ENCODE results near the gene COLQ.
"Not testable (repeated sequence)": the region's sequence is repeated elsewhere in the genome, so short reads cannot be mapped to it uniquely, and the experiment has no call there.

Gene COLQ

GRCh38 chr3:15486979-15487378 is 34.5 kb downstream of the COLQ start:
- H3K9me3 ChIP-seq (ENCODE audit: control extremely low read depth in 1 of 5, control insufficient read depth in 4 of 5, insufficient read depth in 2 of 5, low read depth in 1 of 5, low read length in 4 of 5) = no peaks in the 10 kb centered on the region
- CTCF ChIA-PET = no interaction called here
- no peak for DNase-seq
- no peak overlapping the region for H3K4me3 ChIP-seq (ENCODE audit: control insufficient read depth in 1 of 7, extremely low read depth in 1 of 7, insufficient read depth in 4 of 7, low read depth in 2 of 7, low read length in 6 of 7)
- H3K4me1 ChIP-seq (ENCODE audit: control extremely low read depth in 1 of 4, control insufficient read depth in 4 of 4, insufficient read depth in 4 of 4, low read length in 3 of 4) = no peaks in the 10 kb centered on the region
- H3K36me3 ChIP-seq (ENCODE audit: control insufficient read depth in 4 of 4, insufficient read depth in 4 of 4, low read length in 3 of 4) = no peaks in the 10 kb centered on the region
- no peak overlapping the region for H3K27ac ChIP-seq (ENCODE audit: insufficient read depth in 1 of 2, low read depth in 1 of 2, low read length in 2 of 2, poor library complexity in 1 of 2, severe bottlenecking in 2 of 2)
- H3K27me3 ChIP-seq (replicated peaks in 2 of 5; ENCODE audit: control insufficient read depth in 4 of 5, insufficient read depth in 5 of 5, low read length in 4 of 5) = no peaks in the 10 kb centered on the region
- 96% methylated on average over 4 of the region's 4 CpGs for WGBS (ENCODE audit: insufficient coverage)
- POLR2A ChIA-PET = interaction anchor here (0.5 kb wide), 1 partner anchor 217 kb away, joined by 4 read pairs; no protein-coding TSS in a partner anchor

- Histone ChIP-seq H3K4me3 (ENCODE audit: control insufficient read depth in 1 of 7, extremely low read depth in 1 of 7, insufficient read depth in 4 of 7, low read depth in 2 of 7, low read length in 6 of 7) (no peak overlapping the region), H3K4me1 (ENCODE audit: control extremely low read depth in 1 of 4, control insufficient read depth in 4 of 4, insufficient read depth in 4 of 4, low read length in 3 of 4) (no peaks in the 10 kb centered on the region), H3K9me3 (ENCODE audit: control extremely low read depth in 1 of 5, control insufficient read depth in 4 of 5, insufficient read depth in 2 of 5, low read depth in 1 of 5, low read length in 4 of 5) (no peaks in the 10 kb centered on the region), H3K27ac (ENCODE audit: insufficient read depth in 1 of 2, low read depth in 1 of 2, low read length in 2 of 2, poor library complexity in 1 of 2, severe bottlenecking in 2 of 2) (no peak overlapping the region), H3K36me3 (ENCODE audit: control insufficient read depth in 4 of 4, insufficient read depth in 4 of 4, low read length in 3 of 4) (no peaks in the 10 kb centered on the region), H3K27me3 (replicated peaks in 2 of 5; ENCODE audit: control insufficient read depth in 4 of 5, insufficient read depth in 5 of 5, low read length in 4 of 5) (no peaks in the 10 kb centered on the region)
- POLR2A ChIA-PET = no interaction called here
- DNase-seq = no peak
- 100% methylated on average over 1 of the region's 2 CpGs for WGBS (ENCODE audit: insufficient coverage)
- CTCF ChIA-PET = no interaction called here
Measured at GRCh38 chr3:15486020-15486419, 35.5 kb downstream of the COLQ start.

- WGBS (ENCODE audit: insufficient coverage) = 80% methylated on average over 1 of the region's 6 CpGs
- POLR2A ChIA-PET; DNase-seq; H3K27me3 ChIP-seq (replicated peaks in 2 of 5; ENCODE audit: control insufficient read depth in 4 of 5, insufficient read depth in 5 of 5, low read length in 4 of 5); H3K27ac ChIP-seq (ENCODE audit: insufficient read depth in 1 of 2, low read depth in 1 of 2, low read length in 2 of 2, poor library complexity in 1 of 2, severe bottlenecking in 2 of 2); H3K36me3 ChIP-seq (ENCODE audit: control insufficient read depth in 4 of 4, insufficient read depth in 4 of 4, low read length in 3 of 4); H3K4me3 ChIP-seq (ENCODE audit: control insufficient read depth in 1 of 7, extremely low read depth in 1 of 7, insufficient read depth in 4 of 7, low read depth in 2 of 7, low read length in 6 of 7); H3K4me1 ChIP-seq (ENCODE audit: control extremely low read depth in 1 of 4, control insufficient read depth in 4 of 4, insufficient read depth in 4 of 4, low read length in 3 of 4); H3K9me3 ChIP-seq (ENCODE audit: control extremely low read depth in 1 of 5, control insufficient read depth in 4 of 5, insufficient read depth in 2 of 5, low read depth in 1 of 5, low read length in 4 of 5): not testable (repeated sequence)
- CTCF ChIA-PET = interaction anchor here (0.7 kb wide), 1 partner anchor 25 kb away, joined by 3 read pairs; no protein-coding TSS in a partner anchor
Measured at GRCh38 chr3:15484551-15484950, 37.0 kb downstream of the COLQ start.

- Histone ChIP-seq H3K4me1 (ENCODE audit: control extremely low read depth in 1 of 4, control insufficient read depth in 4 of 4, insufficient read depth in 4 of 4, low read length in 3 of 4) (peaks cover 0 to 11% (median 4%) of the 10 kb centered on the region in 4 experiments), H3K27me3 (replicated peaks in 2 of 5; ENCODE audit: control insufficient read depth in 4 of 5, insufficient read depth in 5 of 5, low read length in 4 of 5) (no peaks in the 10 kb centered on the region), H3K27ac (ENCODE audit: insufficient read depth in 1 of 2, low read depth in 1 of 2, low read length in 2 of 2, poor library complexity in 1 of 2, severe bottlenecking in 2 of 2) (no peak overlapping the region), H3K9me3 (ENCODE audit: control extremely low read depth in 1 of 5, control insufficient read depth in 4 of 5, insufficient read depth in 2 of 5, low read depth in 1 of 5, low read length in 4 of 5) (no peaks in the 10 kb centered on the region), H3K36me3 (ENCODE audit: control insufficient read depth in 4 of 4, insufficient read depth in 4 of 4, low read length in 3 of 4) (no peaks in the 10 kb centered on the region), H3K4me3 (ENCODE audit: control insufficient read depth in 1 of 7, extremely low read depth in 1 of 7, insufficient read depth in 4 of 7, low read depth in 2 of 7, low read length in 6 of 7) (no peak overlapping the region)
- POLR2A ChIA-PET = no interaction called here
- CTCF ChIA-PET = interaction anchor here (1.0 kb wide), 2 partner anchors 9 to 10 kb away, joined by 3 to 4 read pairs; no protein-coding TSS in a partner anchor
- no peak for DNase-seq
Measured at GRCh38 chr3:15479400-15480224, 41.9 kb downstream of the COLQ start.

- Histone ChIP-seq H3K4me1 (ENCODE audit: control extremely low read depth in 1 of 4, control insufficient read depth in 4 of 4, insufficient read depth in 4 of 4, low read length in 3 of 4) (peaks cover 0 to 11% (median 4%) of the 10 kb centered on the region in 4 experiments), H3K4me3 (ENCODE audit: control insufficient read depth in 1 of 7, extremely low read depth in 1 of 7, insufficient read depth in 4 of 7, low read depth in 2 of 7, low read length in 6 of 7) (no peak overlapping the region), H3K9me3 (ENCODE audit: control extremely low read depth in 1 of 5, control insufficient read depth in 4 of 5, insufficient read depth in 2 of 5, low read depth in 1 of 5, low read length in 4 of 5) (no peaks in the 10 kb centered on the region), H3K27ac (ENCODE audit: insufficient read depth in 1 of 2, low read depth in 1 of 2, low read length in 2 of 2, poor library complexity in 1 of 2, severe bottlenecking in 2 of 2) (no peak overlapping the region), H3K36me3 (ENCODE audit: control insufficient read depth in 4 of 4, insufficient read depth in 4 of 4, low read length in 3 of 4) (no peaks in the 10 kb centered on the region), H3K27me3 (replicated peaks in 2 of 5; ENCODE audit: control insufficient read depth in 4 of 5, insufficient read depth in 5 of 5, low read length in 4 of 5) (no peaks in the 10 kb centered on the region)
- WGBS (ENCODE audit: insufficient coverage) = 97% methylated on average over 5 of the region's 5 CpGs
- CTCF ChIA-PET = interaction anchor here (0.8 to 2.5 kb wide), 4 partner anchors 9 to 71 kb away, joined by 3 to 8 read pairs (median 3); no protein-coding TSS in a partner anchor
- POLR2A ChIA-PET = interaction anchor here (0.6 kb wide), 1 partner anchor 9 kb away, joined by 3 read pairs; no protein-coding TSS in a partner anchor
- DNase-seq = no peak
Measured at GRCh38 chr3:15478640-15478979, 42.9 kb downstream of the COLQ start.

- Histone ChIP-seq H3K27ac (ENCODE audit: insufficient read depth in 1 of 2, low read depth in 1 of 2, low read length in 2 of 2, poor library complexity in 1 of 2, severe bottlenecking in 2 of 2) (no peak overlapping the region), H3K9me3 (ENCODE audit: control extremely low read depth in 1 of 5, control insufficient read depth in 4 of 5, insufficient read depth in 2 of 5, low read depth in 1 of 5, low read length in 4 of 5) (no peaks in the 10 kb centered on the region), H3K36me3 (ENCODE audit: control insufficient read depth in 4 of 4, insufficient read depth in 4 of 4, low read length in 3 of 4) (no peaks in the 10 kb centered on the region), H3K27me3 (replicated peaks in 2 of 5; ENCODE audit: control insufficient read depth in 4 of 5, insufficient read depth in 5 of 5, low read length in 4 of 5) (no peaks in the 10 kb centered on the region), H3K4me3 (ENCODE audit: control insufficient read depth in 1 of 7, extremely low read depth in 1 of 7, insufficient read depth in 4 of 7, low read depth in 2 of 7, low read length in 6 of 7) (no peak overlapping the region), H3K4me1 (ENCODE audit: control extremely low read depth in 1 of 4, control insufficient read depth in 4 of 4, insufficient read depth in 4 of 4, low read length in 3 of 4) (peaks cover 0 to 11% (median 4%) of the 10 kb centered on the region in 4 experiments)
- POLR2A ChIA-PET = interaction anchor here (0.6 kb wide), 1 partner anchor 8 kb away, joined by 3 read pairs; no protein-coding TSS in a partner anchor
- 96% methylated on average over 3 of the region's 6 CpGs for WGBS (ENCODE audit: insufficient coverage)
- CTCF ChIA-PET = interaction anchor here (0.8 to 2.5 kb wide), 5 partner anchors 9 to 72 kb away, joined by 3 to 8 read pairs (median 3); partner anchors contain the start of gene COLQ
- no peak for DNase-seq
Measured at GRCh38 chr3:15477951-15478639, 43.4 kb downstream of the COLQ start.

GRCh38 chr3:15476378-15476777 is 45.1 kb downstream of the COLQ start:
- ChIA-PET CTCF (interaction anchor here (1.5 to 2.5 kb wide), 2 partner anchors 10 to 45 kb away, joined by 3 to 8 read pairs; partner anchors contain the start of gene COLQ), POLR2A (no interaction called here)
- WGBS (ENCODE audit: insufficient coverage) = 93% methylated on average over 2 of the region's 3 CpGs
- Histone ChIP-seq H3K9me3 (ENCODE audit: control extremely low read depth in 1 of 5, control insufficient read depth in 4 of 5, insufficient read depth in 2 of 5, low read depth in 1 of 5, low read length in 4 of 5) (no peaks in the 10 kb centered on the region), H3K27me3 (replicated peaks in 2 of 5; ENCODE audit: control insufficient read depth in 4 of 5, insufficient read depth in 5 of 5, low read length in 4 of 5) (no peaks in the 10 kb centered on the region), H3K36me3 (ENCODE audit: control insufficient read depth in 4 of 4, insufficient read depth in 4 of 4, low read length in 3 of 4) (no peaks in the 10 kb centered on the region), H3K4me3 (ENCODE audit: control insufficient read depth in 1 of 7, extremely low read depth in 1 of 7, insufficient read depth in 4 of 7, low read depth in 2 of 7, low read length in 6 of 7) (no peak overlapping the region), H3K4me1 (ENCODE audit: control extremely low read depth in 1 of 4, control insufficient read depth in 4 of 4, insufficient read depth in 4 of 4, low read length in 3 of 4) (peaks cover 0 to 11% (median 4%) of the 10 kb centered on the region in 4 experiments), H3K27ac (ENCODE audit: insufficient read depth in 1 of 2, low read depth in 1 of 2, low read length in 2 of 2, poor library complexity in 1 of 2, severe bottlenecking in 2 of 2) (no peak overlapping the region)
- no peak for DNase-seq
